Parathyroid adenoma (tissue), 2 donors: Measurements from ENCODE around the gene OR8B2.

Source experiments
- H2AFZ ChIP-seq: fragments of 300-600 bp; sonication (generic); one replicate; pipeline ENCODE4 v1.7.0; 2017; ENCODE audit warnings: antibody characterized with exemption, mild to moderate bottlenecking
- H3K27ac ChIP-seq: fragments of 300-600 bp; sonication (generic); one replicate; pipeline ENCODE4 v1.7.0; 2017
- H3K27me3 ChIP-seq: fragments of 300-600 bp; sonication (generic); one replicate; pipeline ENCODE4 v1.7.0; 2017; ENCODE audit warnings: low read length; ENCODE audit not compliant: control insufficient read depth, insufficient read depth
- H3K36me3 ChIP-seq: fragments of 300-600 bp; sonication (generic); one replicate; pipeline ENCODE4 v1.7.0; 2017; ENCODE audit warnings: low read length; ENCODE audit not compliant: control insufficient read depth, insufficient read depth
- H3K4me1 ChIP-seq: fragments of 300-600 bp; sonication (generic); one replicate; pipeline ENCODE4 v1.7.0; 2017; ENCODE audit warnings: control low read depth
- H3K4me2 ChIP-seq: fragments of 300-600 bp; sonication (generic); one replicate; pipeline ENCODE4 v1.7.0; 2017; ENCODE audit warnings: low read length
- H3K4me3 ChIP-seq: fragments of 300-600 bp; sonication (generic); one replicate; pipeline ENCODE4 v1.7.0; 2017; ENCODE audit warnings: low read depth, low read length
- H3K79me2 ChIP-seq: fragments of 300-600 bp; sonication (generic); one replicate; pipeline ENCODE4 v1.7.0; 2017; ENCODE audit warnings: control low read depth
- H3K9ac ChIP-seq: fragments of 300-600 bp; sonication (generic); one replicate; pipeline ENCODE4 v1.7.0; 2017; ENCODE audit warnings: mild to moderate bottlenecking
- H3K9me3 ChIP-seq: fragments of 300-600 bp; sonication (generic); one replicate; pipeline ENCODE4 v1.7.0; 2017; ENCODE audit warnings: low read length; ENCODE audit not compliant: control insufficient read depth
- CTCF ChIP-seq: fragments of 300-600 bp; sonication (generic); IDR thresholded peaks from one replicate; pipeline ENCODE4 v1.7.0; 2017; ENCODE audit warnings: antibody characterized with exemption, mild to moderate bottlenecking
- donor health status: primary hyperparathyroidism.

Gene OR8B2

GRCh38 chr11:124384399-124384798 lies at the start of gene OR8B2:
Gene OR8B2 (minus strand): TSS chr11:124384499. CDS start chr11:124383343, 1,156 bp downstream.
- H3K27me3 ChIP-seq, result no peaks in the 10 kb centered on the region
- no peak within 1 kb of the TSS for H3K4me2 ChIP-seq
- no peak within 1 kb of the TSS for H3K4me3 ChIP-seq
- no peaks in the 10 kb centered on the region for H3K36me3 ChIP-seq
- no peaks in the 10 kb centered on the region for H3K4me1 ChIP-seq
- H3K27ac ChIP-seq, result no peak within 1 kb of the TSS
- no peaks in the 10 kb centered on the region for H3K9me3 ChIP-seq
- no peak within 1 kb of the TSS for H3K9ac ChIP-seq
- no peaks in the 10 kb centered on the region for H3K79me2 ChIP-seq
- no peak within 1 kb of the TSS for H2AFZ ChIP-seq
- no peak for TF ChIP-seq CTCF

GRCh38 chr11:124429599-124429998 lies 45.3 kb upstream of the OR8B2 start:
- Histone ChIP-seq H2AFZ (no peak overlapping the region), H3K27ac (no peak overlapping the region), H3K79me2 (no peaks in the 10 kb centered on the region), H3K4me2 (no peak overlapping the region), H3K36me3 (no peaks in the 10 kb centered on the region), H3K9me3 (no peaks in the 10 kb centered on the region), H3K4me3 (no peak overlapping the region), H3K27me3 (no peaks in the 10 kb centered on the region), H3K9ac (no peak overlapping the region), H3K4me1 (no peaks in the 10 kb centered on the region)
- TF ChIP-seq CTCF, result no peak

GRCh38 chr11:124424384-124424921 lies 40.2 kb upstream of the OR8B2 start, which contains the start of gene OR8B4:
Gene OR8B4 (minus strand): TSS chr11:124424871. CDS start chr11:124424871, 0 bp downstream.
- no peaks in the 10 kb centered on the region for H3K4me1 ChIP-seq
- H3K36me3 ChIP-seq, result no peaks in the 10 kb centered on the region
- no peak within 1 kb of the TSS for H3K4me2 ChIP-seq
- H3K27ac ChIP-seq, result no peak within 1 kb of the TSS
- H3K9ac ChIP-seq, result no peak within 1 kb of the TSS
- H2AFZ ChIP-seq, result no peak within 1 kb of the TSS
- no peak within 1 kb of the TSS for H3K4me3 ChIP-seq
- H3K9me3 ChIP-seq, result no peaks in the 10 kb centered on the region
- no peak for TF ChIP-seq CTCF
- H3K27me3 ChIP-seq, result no peaks in the 10 kb centered on the region
- no peaks in the 10 kb centered on the region for H3K79me2 ChIP-seq

- H3K36me3 ChIP-seq, result no peaks in the 10 kb centered on the region
- TF ChIP-seq CTCF, result no peak
- no peaks in the 10 kb centered on the region for H3K79me2 ChIP-seq
- H3K27me3 ChIP-seq, result no peaks in the 10 kb centered on the region
- H3K9me3 ChIP-seq, result no peaks in the 10 kb centered on the region
- H3K4me2 ChIP-seq, result no peak overlapping the region
- H3K27ac ChIP-seq, result no peak overlapping the region
- H3K4me1 ChIP-seq, result no peaks in the 10 kb centered on the region
- H2AFZ ChIP-seq, result no peak overlapping the region
- no peak overlapping the region for H3K9ac ChIP-seq
- no peak overlapping the region for H3K4me3 ChIP-seq
Observed at GRCh38 chr11:124421043-124421442, 36.7 kb upstream of the OR8B2 start.

- H3K9me3 ChIP-seq, result no peaks in the 10 kb centered on the region
- H3K79me2 ChIP-seq, result no peaks in the 10 kb centered on the region
- no peaks in the 10 kb centered on the region for H3K4me1 ChIP-seq
- no peaks in the 10 kb centered on the region for H3K36me3 ChIP-seq
- H3K9ac ChIP-seq, result no peak overlapping the region
- H2AFZ ChIP-seq, result no peak overlapping the region
- no peak overlapping the region for H3K4me3 ChIP-seq
- peak; percentile 43 for TF ChIP-seq CTCF
- no peak overlapping the region for H3K27ac ChIP-seq
- H3K27me3 ChIP-seq, result no peaks in the 10 kb centered on the region
- H3K4me2 ChIP-seq, result no peak overlapping the region
Observed at GRCh38 chr11:124415356-124415923, 31.1 kb upstream of the OR8B2 start.
